Sigmoid colon (tissue), 7 donors: ENCODE data around the gene PLPP4. TPM values are rescaled to one million over a fixed set of nuclear protein-coding genes. Genes with fewer than 3 reads are reported as not detected.

ENCODE experiments used
- DNase-seq: peaks from one replicate; pipeline ENCODE4 v3.0.0-alpha.2; 2019
- H3K27ac ChIP-seq, 4 donors: fragments of 200-600 bp; sonication (generic); one replicate each; pipeline ENCODE4 v1.5.1; 2016 to 2019; ENCODE audit warnings: mild to moderate bottlenecking in 1 of 4
- H3K27me3 ChIP-seq, 3 donors: fragments of 200-600 bp; sonication (generic); one replicate each; pipeline ENCODE4 v1.5.1; 2019; ENCODE audit warnings: mild to moderate bottlenecking in 1 of 3
- H3K36me3 ChIP-seq, 4 donors: fragments of 200-600 bp; sonication (generic); one replicate each; pipeline ENCODE4 v1.5.1; 2016 to 2019
- H3K4me1 ChIP-seq, 4 donors: fragments of 200-600 bp; sonication (generic); one replicate each; pipeline ENCODE4 v1.5.1; 2017 to 2019
- H3K4me3 ChIP-seq, 4 donors: fragments of 200-600 bp; sonication (generic); one replicate each; pipeline ENCODE4 v1.5.1; 2017 to 2019; ENCODE audit warnings: mild to moderate bottlenecking in 2 of 4, moderate library complexity in 1 of 4
- H3K9me3 ChIP-seq, 4 donors: fragments of 200-600 bp in 3 of 4; sonication (generic) in 3 of 4; one replicate each; pipeline versions ENCODE4 v1.5.1 to v1.6.1; 2013 to 2019
- EP300 ChIP-seq, 4 donors: sonication (generic); formaldehyde crosslinking; IDR thresholded peaks; one replicate each; pipeline ENCODE4 v1.6.1; 2017; ENCODE audit warnings: antibody characterized with exemption in 4 of 4
- POLR2A ChIP-seq, 2 donors: fragments of 450-650 bp; IDR thresholded peaks; one replicate each; pipeline ENCODE4 v1.6.1; 2016; ENCODE audit warnings: antibody characterized with exemption in 2 of 2, mild to moderate bottlenecking in 2 of 2, moderate library complexity in 2 of 2
- POLR2AphosphoS5 ChIP-seq, 4 donors: sonication (generic); formaldehyde crosslinking; IDR thresholded peaks; one replicate each; pipeline ENCODE4 v1.6.1; 2017; ENCODE audit warnings: antibody characterized with exemption in 4 of 4
- WGBS, 2 donors: extraction: QIAGEN DNeasy Blood & Tissue Kit; methylation state at CpG; one replicate each; pipeline ENCODE4 v1.1.7; 2013; 5-methylcytosine and 5-hydroxymethylcytosine counted together
- intact Hi-C: fragments of 100-400 bp; cut with DNase I; formaldehyde crosslinking; loops from one replicate; pipeline ENCODE4 v1.15.1; 2023
- polyA plus RNA-seq, 3 donors: library from polyadenylated mRNA; stranded (reverse); fragments of 200-250 nt; gene quantifications; one replicate each; pipeline ENCODE4 v1.2.3, GENCODE V29; 2013
- total RNA-seq, 4 donors: library from RNA; depleted of rRNA; stranded (reverse); fragments of >200 nt; gene quantifications; one replicate each; pipeline ENCODE4 v1.1.0, GENCODE V29; 2016
- TF ChIP-seq, protein P1 (sequence below), 4 experiments: fragments of 450-650 bp in 3 of 4; fragments of 200-600 bp in 1 of 4; IDR thresholded peaks; one replicate each; pipeline ENCODE4 v1.5.1; 2016 to 2019; ENCODE audit warnings: antibody characterized with exemption in 4 of 4, mild to moderate bottlenecking in 3 of 4, moderate library complexity in 2 of 4
- donor health status: healthy with polysubstance abuse.
- donor health status: Bipolar disorder and iron deficiency.
- donor health status: healthy.

Gene PLPP4
- total and polyA plus RNA-seq, 7 donors = 0.96 to 3.2 (median 2.6) TPM; not detected in 2

DNA sequence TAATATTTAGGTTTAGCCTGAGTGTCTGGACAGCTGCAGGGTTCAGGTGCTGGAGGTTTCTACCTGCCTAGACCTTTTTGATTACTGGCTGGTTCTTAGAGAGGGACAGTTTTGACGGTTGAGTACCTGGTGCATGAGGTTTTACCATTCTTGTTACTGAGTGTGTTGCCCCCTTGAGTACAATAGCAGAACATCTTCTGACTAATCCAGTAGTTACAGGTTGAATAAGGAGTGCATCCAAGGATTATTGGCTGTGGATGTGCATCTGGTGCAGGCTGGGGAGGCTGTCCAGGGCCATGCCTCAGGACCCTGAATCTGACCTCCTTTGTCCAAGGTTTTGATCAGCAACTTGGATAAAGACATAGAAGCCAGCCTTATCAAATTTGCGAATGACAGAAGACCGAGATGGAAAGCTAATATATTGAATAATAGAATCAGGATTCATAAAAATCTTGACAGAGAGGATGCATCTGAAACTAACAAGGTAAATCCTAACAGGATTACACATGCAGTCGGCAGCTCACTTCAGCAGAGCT, 23.1 kb downstream of the PLPP4 start:
- intact Hi-C loops = no loop called here
- Histone ChIP-seq H3K4me1 (peaks cover 0 to 17% (median 12%) of the 10 kb centered on the region in 4 donors), H3K27me3 (no peaks in the 10 kb centered on the region), H3K4me3 (no peak overlapping the region), H3K36me3 (no peaks in the 10 kb centered on the region), H3K27ac (no peak overlapping the region), H3K9me3 (no peaks in the 10 kb centered on the region)
- TF ChIP-seq EP300 (IDR thresholded peaks at IDR 0.05) = no peak
- no peak for TF ChIP-seq POLR2AphosphoS5 (IDR thresholded peaks at IDR 0.05)
- TF ChIP-seq POLR2A (IDR thresholded peaks at IDR 0.05) = no peak
- no peak for DNase-seq
- WGBS, 2 donors = 77 to 78% methylated on average over 4 of the region's 4 CpGs

DNA sequence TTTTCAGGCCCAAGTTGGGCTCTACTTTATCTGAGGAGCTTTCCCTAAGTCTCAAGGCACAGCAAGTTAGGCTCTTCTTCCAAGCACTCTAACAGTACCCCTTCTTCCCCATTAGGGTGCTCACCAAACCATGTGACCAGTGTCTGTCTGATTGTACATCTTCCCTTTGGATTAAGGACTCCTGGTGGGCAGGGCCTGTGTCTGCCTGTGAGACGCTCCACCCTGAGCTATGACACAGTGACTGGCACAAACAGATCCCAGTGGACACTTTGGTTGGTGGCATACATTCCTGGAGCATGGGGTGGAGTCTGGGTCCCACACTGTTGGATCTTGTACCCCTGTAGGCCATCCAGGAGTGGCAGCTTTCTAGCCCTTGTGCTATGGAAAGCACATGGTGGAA, 23.8 kb downstream of the PLPP4 start:
- intact Hi-C loops = no loop called here
- no peaks in the 10 kb centered on the region for H3K36me3 ChIP-seq
- no peak overlapping the region for H3K27ac ChIP-seq
- TF ChIP-seq, protein P1, sequence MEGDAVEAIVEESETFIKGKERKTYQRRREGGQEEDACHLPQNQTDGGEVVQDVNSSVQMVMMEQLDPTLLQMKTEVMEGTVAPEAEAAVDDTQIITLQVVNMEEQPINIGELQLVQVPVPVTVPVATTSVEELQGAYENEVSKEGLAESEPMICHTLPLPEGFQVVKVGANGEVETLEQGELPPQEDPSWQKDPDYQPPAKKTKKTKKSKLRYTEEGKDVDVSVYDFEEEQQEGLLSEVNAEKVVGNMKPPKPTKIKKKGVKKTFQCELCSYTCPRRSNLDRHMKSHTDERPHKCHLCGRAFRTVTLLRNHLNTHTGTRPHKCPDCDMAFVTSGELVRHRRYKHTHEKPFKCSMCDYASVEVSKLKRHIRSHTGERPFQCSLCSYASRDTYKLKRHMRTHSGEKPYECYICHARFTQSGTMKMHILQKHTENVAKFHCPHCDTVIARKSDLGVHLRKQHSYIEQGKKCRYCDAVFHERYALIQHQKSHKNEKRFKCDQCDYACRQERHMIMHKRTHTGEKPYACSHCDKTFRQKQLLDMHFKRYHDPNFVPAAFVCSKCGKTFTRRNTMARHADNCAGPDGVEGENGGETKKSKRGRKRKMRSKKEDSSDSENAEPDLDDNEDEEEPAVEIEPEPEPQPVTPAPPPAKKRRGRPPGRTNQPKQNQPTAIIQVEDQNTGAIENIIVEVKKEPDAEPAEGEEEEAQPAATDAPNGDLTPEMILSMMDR (IDR thresholded peaks at IDR 0.05) = no peak
- no peak for TF ChIP-seq POLR2A (IDR thresholded peaks at IDR 0.05)
- no peak for TF ChIP-seq EP300 (IDR thresholded peaks at IDR 0.05)
- no peak for TF ChIP-seq POLR2AphosphoS5 (IDR thresholded peaks at IDR 0.05)
- 91 to 92% methylated on average over 1 of the region's 1 CpG for WGBS, 2 donors
- H3K27me3 ChIP-seq = no peaks in the 10 kb centered on the region
- DNase-seq = no peak
- peaks cover 0 to 17% (median 12%) of the 10 kb centered on the region in 4 donors for H3K4me1 ChIP-seq
- no peak overlapping the region for H3K4me3 ChIP-seq
- no peaks in the 10 kb centered on the region for H3K9me3 ChIP-seq

DNA sequence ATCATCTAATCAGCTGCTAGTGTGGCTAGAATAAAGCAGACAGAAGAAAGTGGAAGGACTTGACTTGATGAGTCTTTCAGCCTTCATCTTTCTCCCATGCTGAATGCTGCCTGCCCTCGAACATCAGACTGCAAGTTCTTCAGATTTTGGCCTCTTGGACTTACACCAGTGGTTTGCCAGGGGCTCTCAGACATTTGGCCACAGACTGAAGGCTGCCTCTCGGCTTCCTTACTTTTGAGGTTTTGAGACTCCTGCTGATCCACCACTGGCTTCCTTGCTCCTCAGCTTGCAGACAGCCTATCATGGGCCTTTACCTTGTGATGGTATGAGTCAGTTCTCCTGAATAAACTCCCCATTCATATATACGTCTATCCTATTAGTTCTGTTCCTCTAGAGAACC, 26.0 kb downstream of the PLPP4 start:
- no peaks in the 10 kb centered on the region for H3K9me3 ChIP-seq
- DNase-seq = no peak
- H3K27me3 ChIP-seq = no peaks in the 10 kb centered on the region
- no peak overlapping the region for H3K27ac ChIP-seq
- H3K36me3 ChIP-seq = no peaks in the 10 kb centered on the region
- no peak overlapping the region for H3K4me3 ChIP-seq
- peaks cover 0 to 2% (median under 1%) of the 10 kb centered on the region in 4 donors for H3K4me1 ChIP-seq
- WGBS, 2 donors = 67 to 79% methylated on average over 3 of the region's 3 CpGs
- intact Hi-C loops = no loop called here
- TF ChIP-seq, protein P1 (IDR thresholded peaks at IDR 0.05) = no peak
- TF ChIP-seq POLR2AphosphoS5 (IDR thresholded peaks at IDR 0.05) (no peak), POLR2A (IDR thresholded peaks at IDR 0.05) (no peak), EP300 (IDR thresholded peaks at IDR 0.05) (no peak)

DNA sequence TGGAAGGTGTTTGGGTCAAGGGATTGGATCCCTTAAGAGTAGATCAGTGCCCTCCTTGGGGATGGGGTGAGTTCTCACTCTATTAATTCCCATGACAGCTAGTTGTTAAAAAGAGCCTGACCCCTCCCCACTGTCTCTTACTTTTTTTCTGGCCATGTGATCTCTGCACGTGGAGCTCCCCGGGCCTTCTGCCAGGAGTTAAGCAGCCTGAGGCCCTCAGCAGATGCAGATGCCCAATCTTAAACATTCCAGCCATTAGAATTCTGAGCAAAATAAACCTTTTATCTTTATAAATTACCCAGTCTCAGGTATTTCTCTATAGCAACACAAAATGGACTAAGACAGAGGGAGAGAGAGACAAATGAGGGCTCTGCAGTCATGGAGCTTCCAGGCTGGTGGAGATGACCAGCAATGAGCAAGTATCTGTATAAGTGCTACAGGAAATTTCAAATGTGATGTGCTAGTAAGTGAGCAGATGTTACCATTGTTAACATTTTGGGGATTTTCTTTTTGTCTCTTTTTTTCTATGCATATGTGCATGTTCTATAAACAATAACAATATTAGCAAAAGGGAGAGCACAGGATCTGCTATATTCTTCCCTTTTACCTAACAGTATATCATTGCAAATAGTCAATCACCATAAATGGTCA, 26.7 kb downstream of the PLPP4 start:
- no peak overlapping the region for H3K4me3 ChIP-seq
- H3K36me3 ChIP-seq = no peaks in the 10 kb centered on the region
- no peaks in the 10 kb centered on the region for H3K4me1 ChIP-seq
- intact Hi-C loops = no loop called here
- TF ChIP-seq POLR2AphosphoS5 (IDR thresholded peaks at IDR 0.05) (no peak), POLR2A (IDR thresholded peaks at IDR 0.05) (no peak), EP300 (IDR thresholded peaks at IDR 0.05) (no peak)
- TF ChIP-seq, protein P1 (IDR thresholded peaks at IDR 0.05) = no peak
- no peaks in the 10 kb centered on the region for H3K9me3 ChIP-seq
- H3K27ac ChIP-seq = no peak overlapping the region
- 74 to 77% methylated on average over 2 of the region's 2 CpGs for WGBS, 2 donors
- H3K27me3 ChIP-seq = no peaks in the 10 kb centered on the region
- no peak for DNase-seq

DNA sequence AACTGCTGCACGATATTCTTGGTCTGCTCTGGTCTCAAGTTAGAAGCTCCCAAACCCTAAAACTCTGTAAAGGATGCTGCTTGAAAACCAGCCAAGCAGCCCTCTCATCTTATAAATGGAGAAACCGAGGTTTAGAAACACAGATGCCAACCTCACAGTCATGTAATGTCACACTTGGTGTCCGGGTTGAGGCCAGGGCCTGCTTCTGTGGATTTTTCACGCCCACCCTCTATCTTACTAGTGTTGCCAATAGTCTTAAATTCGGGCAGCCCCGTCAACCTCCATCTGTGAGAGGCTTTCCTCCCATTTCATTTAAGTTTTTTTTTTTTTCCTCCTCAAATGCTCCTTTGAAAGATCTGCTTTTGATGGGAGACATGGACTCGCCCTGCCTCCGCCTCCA, 28.9 kb downstream of the PLPP4 start:
- no peaks in the 10 kb centered on the region for H3K36me3 ChIP-seq
- H3K4me3 ChIP-seq = no peak overlapping the region
- no peaks in the 10 kb centered on the region for H3K27me3 ChIP-seq
- no peak for DNase-seq
- H3K27ac ChIP-seq = no peak overlapping the region
- no peaks in the 10 kb centered on the region for H3K4me1 ChIP-seq
- 89 to 92% methylated on average over 8 of the region's 8 CpGs for WGBS, 2 donors
- intact Hi-C loops = no loop called here
- no peaks in the 10 kb centered on the region for H3K9me3 ChIP-seq
- TF ChIP-seq, protein P1 (IDR thresholded peaks at IDR 0.05) = no peak
- TF ChIP-seq POLR2A (IDR thresholded peaks at IDR 0.05) (no peak), EP300 (IDR thresholded peaks at IDR 0.05) (no peak), POLR2AphosphoS5 (IDR thresholded peaks at IDR 0.05) (no peak)
